ENCODE data around the gene NUDT22.

NUDT22 gene

DNA sequence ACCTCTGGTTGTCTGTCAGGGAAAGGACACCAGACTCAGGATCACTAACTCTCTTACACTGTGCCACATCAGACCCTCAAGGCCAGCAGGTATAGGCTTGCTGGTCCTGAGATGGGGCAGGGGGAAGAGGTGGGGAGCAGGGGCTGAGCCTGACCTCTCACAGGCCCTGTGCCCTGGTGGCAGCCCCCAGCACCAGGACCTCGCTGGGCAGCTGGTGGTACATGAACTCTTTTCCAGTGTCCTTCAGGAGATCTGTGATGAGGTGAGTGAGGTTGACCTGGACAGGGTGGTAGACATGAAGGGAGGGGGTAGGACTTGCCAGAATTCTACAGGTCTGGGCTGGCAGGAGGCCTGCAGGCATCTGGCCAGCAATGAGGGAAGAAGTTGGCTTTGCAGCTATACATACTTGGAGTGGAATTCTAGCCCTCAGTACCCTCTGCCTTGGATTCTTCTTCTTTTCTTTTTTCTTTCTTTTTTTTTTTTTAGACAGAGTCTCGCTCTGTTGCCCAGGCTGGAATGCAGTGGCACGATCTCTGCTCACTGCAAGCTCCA is 1.4 kb downstream of the NUDT22 start:
- no peak for DNase-seq (ENCODE audit: low spot score)

DNA sequence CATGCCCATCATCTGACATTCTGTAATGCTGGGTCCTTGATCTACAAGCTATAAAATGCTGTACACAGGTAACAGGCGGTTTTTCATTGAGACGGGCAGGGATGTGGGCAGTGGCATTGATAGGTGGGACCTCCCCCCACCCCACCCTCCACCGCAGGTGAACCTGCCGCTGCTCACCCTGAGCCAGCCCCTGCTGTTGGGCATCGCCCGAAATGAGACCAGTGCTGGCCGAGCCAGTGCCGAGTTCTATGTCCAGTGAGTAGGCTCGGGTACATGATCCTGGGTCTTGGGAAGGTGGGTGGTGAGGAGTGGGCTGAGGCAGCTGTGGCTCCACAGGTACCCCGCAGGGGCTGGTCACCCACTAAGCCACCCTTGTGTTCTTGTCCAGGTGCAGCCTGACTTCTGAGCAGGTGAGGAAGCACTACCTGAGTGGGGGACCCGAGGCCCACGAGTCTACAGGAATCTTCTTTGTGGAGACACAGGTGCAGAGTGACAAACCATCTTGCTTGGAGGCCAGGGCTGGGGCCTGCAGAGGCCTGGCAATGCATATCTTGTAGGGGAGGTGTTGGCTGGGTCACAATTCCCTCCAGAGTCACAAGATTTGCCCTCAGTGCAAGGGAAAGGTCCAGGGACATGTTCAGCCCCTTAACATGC is 3.1 kb downstream of the NUDT22 start:
- no peak for DNase-seq (ENCODE audit: low spot score)

DNA sequence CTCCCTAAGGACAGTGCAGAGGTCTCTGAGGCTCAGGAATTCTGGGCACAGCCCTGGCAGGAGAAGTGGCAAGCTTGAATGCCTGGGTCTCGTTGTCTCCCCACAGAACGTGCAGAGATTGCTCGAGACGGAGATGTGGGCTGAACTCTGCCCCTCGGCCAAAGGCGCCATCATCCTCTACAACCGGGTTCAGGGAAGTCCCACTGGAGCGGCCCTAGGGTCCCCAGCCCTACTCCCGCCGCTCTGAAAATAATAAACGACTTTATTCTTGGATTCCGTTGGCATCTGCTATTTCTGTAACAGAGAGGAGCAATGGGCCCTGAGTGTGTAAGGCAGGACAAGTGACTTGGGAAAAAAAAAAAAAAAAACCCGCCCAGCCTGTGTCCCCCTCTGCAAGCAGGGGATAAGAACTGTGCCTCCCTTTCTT is 3.7 kb downstream of the NUDT22 start:
- no peak for DNase-seq (ENCODE audit: low spot score)

DNA sequence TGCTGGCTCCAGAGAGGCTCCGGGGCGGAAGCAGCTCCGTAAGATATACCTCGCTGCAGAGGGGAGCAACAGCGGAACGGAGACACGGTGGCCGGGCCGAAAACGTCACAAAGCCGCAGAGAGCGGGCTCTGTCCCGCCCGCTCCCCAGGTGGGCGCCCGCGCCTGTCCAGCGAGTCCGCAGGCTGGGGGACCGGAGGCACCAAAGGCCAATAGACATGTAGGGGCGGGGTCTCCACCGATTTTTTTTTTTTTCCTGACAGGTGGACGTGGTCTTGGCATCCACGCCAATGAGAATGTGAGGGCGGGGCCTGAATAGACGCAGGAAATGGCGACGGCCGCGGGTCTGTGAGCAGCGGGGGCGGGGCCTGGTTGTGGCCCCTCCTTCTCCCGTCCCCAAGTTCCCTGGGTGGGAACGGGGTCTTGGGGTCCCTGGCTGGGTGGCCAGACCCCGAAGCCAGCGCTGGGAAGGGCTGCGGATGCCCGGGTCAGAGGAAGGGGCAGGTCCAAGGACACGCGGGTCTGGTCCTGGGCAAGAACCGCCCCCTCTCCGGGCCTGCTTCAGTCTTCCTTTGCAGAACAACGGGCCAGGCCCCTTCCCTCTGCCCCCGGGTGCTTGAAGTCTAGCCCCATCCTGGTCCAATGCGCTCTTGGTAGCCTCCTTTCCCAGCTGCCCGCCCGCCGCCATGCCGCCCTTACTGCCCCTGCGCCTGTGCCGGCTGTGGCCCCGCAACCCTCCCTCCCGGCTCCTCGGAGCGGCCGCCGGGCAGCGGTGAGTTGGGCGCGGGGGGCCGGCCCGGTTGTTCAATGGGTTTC is 4.3 kb downstream of the NUDT22 start, which contains the start of gene DNAJC4:
Gene DNAJC4, plus strand, starts transcription at position 378 of the 814 bp plus-strand sequence. Its CDS starts 307 bp downstream, at position 685.
- peak; percentile 88 for DNase-seq (ENCODE audit: low spot score)

DNA sequence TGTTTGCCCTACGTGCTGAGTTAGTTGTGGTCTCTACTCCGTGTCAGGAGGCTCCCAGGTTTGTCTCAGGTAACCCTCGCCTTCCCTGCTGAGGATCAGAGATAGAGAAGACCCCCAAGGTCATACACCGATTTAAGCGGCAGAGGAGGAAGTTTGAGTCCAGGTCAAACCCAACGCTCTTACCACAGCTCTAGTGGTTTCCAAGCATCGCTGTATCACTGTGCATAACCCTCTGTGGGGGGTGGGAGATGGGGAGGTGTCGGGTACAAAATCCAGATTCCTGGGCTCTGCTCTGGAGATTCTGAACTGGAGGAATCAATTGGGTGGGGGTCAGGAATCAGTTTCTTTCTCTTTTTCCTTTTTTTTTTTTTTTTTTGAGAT is 4.9 kb downstream of the NUDT22 start:
- DNase-seq (ENCODE audit: low spot score) = no peak

DNA sequence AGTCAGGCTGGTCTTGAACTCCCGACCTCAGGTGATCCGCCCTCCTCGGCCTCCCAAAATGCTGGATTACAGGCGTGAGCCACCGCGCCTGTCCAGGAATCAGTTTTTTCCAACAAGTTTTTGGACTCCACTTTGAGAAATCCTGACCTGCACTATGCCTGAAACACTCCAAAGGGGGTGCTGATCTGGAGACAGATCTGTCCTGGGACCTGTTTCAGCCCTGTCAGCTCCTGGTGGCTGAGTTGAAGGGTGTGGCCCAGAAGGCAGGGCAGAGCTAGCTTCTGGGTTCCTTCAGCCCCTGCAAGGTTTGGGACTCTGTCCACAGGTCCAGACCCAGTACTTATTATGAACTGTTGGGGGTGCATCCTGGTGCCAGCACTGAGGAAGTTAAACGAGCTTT is 5.5 kb downstream of the NUDT22 start:
- no peak for DNase-seq (ENCODE audit: low spot score)

DNA sequence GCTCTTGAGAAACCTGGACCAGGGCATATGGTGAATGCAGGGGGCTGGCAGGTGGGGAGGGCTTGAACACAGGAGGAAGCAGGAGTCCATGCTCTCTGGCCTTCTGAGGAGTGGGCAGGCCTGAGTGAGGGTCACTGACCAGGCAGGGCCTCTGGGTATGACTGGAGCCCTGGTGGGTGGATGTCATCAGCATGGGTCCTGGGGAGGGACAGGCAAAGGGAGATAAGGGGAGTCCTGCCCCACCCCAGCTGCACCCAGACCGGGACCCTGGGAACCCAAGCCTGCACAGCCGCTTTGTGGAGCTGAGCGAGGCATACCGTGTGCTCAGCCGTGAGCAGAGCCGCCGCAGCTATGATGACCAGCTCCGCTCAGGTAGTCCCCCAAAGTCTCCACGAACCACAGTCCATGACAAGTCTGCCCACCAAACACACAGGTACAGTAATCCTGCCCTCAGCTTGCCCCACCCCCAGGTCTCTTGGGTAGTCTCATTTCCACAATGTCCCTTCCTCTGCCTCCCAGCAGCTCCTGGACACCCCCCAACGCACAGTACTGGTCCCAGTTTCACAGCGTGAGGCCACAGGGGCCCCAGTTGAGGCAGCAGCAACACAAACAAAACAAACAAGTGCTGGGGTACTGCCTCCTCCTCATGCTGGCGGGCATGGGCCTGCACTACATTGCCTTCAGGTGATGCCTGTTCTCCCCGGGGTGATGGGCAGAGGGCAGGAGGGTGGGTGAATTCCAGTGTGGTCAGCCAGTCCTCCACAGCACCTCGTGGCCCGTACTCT is 6.3 kb downstream of the NUDT22 start:
- no peak for DNase-seq (ENCODE audit: low spot score)

DNA sequence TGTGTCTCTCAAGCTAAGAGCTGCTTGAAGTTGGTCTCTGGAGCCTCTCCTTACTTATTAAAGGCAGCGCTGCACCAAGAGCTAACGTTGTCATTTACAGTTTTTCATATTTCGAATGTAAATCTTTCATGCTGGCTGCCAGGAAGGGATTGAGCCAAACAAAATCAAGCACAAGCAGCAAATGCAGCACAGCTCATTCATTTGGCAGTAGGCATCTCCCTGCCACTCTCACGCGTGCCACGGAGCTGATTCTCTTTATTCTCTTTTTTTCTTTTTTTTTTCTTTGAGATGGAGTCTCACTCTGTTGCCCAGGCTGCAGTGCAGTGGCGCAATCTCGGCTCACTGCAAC is 6.9 kb downstream of the NUDT22 start:
- DNase-seq (ENCODE audit: low spot score) = no peak

DNA sequence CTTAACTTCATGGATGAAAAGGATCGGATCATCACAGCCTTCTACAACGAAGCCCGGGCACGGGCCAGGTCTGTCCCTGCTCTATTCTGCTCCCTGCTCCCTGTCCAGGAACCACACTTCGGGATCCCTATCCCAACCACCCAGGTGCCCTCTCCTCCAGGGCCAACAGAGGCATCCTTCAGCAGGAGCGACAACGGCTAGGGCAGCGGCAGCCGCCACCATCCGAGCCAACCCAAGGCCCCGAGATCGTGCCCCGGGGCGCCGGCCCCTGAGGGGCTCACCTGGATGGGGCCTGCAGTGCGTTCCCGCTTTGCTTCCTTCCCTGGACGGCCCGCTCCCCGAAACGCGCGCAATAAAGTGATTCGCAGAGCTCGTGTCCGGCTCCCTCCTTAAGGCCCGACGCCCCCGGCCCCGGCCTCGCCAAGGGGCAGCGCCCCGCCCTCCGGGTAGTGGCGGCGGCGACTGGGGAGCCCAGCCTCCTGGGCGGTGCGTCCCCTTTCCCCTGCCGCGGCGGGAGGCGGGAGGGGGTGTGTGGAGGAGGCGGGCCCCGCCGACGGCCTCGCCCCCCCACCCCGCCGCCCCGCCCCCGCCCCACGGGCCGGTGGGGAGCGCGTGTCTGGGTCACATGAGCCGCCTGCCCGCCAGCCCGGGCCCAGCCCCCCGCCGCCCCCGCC is 8.0 kb downstream of the NUDT22 start, which contains the start of gene VEGFB:
Gene VEGFB, plus strand, starts transcription at position 672 of the 674 bp plus-strand sequence. CDS start 250 bp downstream, outside the sequence.
- peak; percentile 85 for DNase-seq (ENCODE audit: low spot score)

DNA sequence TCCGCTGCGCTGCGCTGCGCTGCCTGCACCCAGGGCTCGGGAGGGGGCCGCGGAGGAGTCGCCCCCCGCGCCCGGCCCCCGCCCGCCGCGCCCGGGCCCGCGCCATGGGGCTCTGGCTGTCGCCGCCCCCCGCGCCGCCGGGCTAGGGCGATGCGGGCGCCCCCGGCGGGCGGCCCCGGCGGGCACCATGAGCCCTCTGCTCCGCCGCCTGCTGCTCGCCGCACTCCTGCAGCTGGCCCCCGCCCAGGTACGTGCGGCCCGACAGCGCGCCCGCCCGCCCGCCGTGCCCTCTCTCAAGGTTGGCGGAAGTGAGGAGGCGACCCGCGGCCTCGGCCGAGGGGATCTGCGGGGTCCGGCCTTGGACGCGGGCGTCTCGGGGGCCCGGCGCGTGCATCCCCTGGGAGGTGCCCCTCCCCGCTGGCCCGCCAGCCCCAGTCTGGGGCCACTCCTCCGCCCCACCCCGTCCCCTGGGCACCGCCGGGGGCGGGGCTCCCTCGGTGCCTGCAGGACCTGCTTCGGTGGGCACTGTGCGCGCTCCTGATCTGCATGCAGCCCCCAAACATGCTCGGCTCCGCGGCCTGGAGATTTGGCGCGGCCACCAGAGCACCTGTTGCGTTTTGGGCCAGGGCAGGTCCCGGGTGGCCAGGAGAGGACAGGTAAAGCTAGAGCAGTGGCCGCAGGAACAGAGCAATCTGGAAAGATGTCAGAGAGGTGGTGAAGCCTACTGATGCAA is 8.7 kb downstream of the NUDT22 start:
- peak; percentile 80 for DNase-seq (ENCODE audit: low spot score)

DNA sequence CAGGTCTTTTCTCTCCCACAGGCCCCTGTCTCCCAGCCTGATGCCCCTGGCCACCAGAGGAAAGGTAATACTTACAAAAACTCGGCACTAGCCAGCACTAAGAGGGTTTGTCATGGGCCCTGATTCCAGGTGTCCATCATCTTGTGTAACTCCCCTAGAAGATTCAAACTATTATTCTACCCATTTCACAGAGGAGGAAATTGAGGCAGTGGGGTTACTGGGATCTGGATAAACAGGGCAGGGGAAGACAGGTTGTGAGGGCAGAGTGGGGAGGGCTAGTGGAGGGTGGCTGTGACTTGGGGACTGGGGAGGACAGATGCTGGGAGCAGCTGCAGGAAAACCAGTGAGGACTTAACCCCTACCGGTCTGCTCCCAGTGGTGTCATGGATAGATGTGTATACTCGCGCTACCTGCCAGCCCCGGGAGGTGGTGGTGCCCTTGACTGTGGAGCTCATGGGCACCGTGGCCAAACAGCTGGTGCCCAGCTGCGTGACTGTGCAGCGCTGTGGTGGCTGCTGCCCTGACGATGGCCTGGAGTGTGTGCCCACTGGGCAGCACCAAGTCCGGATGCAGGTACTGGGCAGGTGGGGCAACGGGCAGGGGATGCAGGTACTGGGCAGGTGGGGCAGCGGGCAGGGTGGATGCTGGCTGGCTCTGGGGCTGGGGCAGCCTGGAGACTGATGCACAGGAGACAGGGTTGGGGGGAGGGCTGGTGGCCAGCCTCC is 9.5 kb downstream of the NUDT22 start:
- no peak for DNase-seq (ENCODE audit: low spot score)

DNA sequence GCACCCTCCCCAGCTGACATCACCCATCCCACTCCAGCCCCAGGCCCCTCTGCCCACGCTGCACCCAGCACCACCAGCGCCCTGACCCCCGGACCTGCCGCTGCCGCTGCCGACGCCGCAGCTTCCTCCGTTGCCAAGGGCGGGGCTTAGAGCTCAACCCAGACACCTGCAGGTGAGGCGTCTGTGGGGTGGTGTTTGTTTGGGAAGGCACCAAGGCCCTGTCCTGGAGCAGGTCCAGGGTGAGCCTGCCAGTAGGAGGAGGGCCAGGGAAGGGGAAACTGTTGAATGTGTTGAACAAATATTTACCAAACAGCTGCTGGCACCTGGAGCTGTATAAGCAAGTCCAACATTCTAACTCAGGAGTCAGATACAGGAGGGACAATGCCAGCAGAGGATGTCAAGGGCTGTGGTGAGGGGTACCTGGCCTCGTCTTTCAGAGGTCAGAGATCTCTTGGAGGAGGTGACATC is 11.4 kb downstream of the NUDT22 start:
- DNase-seq (ENCODE audit: low spot score) = no peak

DNA sequence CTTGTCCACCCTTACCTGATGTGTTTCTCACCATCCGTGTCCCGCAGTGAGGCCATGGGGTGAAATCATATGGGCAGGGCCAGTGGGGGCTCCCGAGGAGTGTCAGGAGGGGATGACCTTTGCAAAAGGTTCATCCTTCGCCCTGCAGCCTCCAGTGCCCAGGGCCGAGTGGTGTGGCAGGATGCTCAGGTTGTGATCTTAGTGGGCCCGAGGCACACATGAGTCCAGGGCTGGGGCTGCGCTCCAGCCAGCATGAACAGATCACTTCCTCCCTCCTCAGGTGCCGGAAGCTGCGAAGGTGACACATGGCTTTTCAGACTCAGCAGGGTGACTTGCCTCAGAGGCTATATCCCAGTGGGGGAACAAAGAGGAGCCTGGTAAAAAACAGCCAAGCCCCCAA is 12.0 kb downstream of the NUDT22 start:
- no peak for DNase-seq (ENCODE audit: low spot score)

DNA sequence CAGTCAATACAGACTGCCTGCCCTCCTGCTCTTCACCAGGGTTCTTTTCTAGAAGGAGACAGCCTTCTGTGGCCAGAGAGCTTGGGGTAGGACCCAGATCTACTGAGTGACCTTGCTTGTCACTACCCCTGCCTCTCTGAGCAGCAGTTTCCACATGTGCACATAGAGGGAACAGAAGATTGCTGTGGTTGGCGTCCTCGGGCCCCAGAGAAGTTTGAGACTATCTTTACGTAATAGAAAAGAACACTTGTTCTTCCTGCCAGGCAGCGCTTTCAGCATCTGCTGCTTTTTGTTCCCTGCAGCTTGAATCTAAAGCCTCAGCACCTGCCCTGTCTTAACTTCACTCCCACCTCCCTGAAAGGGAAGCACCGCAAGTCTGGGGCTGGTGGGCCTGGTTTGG is 12.9 kb downstream of the NUDT22 start:
- no peak for DNase-seq (ENCODE audit: low spot score)

DNA sequence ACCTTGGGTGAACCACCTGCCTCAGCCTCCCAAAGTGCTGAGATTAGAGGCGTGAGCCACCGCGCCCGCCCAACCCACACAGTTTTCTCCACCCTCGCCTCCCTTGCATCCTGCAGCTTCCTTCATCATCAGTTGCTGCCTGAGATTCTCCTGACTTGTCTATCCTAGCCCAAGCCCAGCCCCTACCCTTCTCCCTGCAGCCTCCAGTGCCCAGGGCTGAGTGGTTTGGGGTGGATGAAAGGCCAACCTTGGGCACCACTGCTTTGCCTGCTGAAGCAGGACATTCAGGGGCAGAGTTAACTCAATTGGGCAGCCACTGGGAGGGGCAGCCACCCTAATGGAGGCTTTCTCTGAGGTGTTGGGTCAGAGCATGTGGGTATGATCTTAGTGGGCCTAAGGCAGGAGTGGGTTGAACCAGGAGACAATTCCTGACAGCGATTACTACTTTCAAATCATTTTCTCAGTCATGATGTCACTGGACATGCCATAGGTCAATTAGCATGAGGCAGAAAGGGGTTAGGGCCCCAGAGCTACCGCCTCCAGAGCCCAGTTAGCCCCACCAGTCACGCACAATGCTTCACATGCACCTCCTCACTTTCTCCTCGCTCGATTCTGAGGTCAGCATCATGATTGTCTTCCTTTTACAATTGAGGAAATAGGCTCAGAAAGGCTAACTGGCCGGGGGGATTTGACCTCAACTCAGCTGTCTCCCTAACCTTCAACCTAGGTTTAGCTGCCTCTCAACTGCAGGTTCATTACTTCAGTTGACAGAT is 13.8 kb downstream of the NUDT22 start:
- DNase-seq (ENCODE audit: low spot score) = no peak

DNA sequence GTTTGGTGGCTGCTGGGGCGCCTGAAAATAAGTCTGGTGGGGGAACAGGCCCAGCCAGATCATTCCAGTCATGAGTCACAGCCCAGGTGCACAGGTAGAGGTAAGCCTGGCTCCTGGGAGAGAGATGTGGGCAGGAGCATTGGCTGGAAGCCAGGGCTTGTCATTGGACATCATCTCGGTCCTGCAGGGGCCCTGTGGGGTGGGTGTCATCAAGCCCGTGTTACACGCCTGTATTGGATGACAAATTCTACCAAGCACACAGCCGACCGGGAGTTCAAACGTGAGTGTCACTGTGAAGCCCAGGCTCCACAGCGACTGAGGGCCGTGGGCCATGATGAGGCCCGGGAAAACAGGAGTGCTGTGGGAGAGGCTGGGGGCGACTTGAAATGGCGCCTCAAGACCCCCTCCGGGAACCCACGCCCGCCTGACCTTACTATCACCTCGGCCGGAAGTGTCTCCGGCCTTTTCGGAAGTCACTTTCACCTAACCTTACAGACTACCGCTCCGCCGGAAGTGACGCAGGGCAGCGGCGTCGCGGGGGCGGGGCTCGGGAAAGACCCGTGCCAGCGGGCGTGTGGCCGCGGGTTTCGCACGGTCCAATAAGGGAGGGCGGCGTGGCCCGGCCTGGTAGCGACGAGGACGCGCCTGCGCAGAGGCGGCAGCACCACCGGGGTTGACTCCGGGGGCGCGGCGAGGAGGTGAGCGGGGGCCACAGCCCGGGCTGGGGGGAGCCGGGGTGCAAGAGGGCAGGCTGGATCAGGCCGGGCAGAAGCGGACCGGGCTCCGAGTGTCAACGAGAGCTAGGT is 14.6 kb downstream of the NUDT22 start, which contains the start of gene FKBP2:
Gene FKBP2, plus strand, starts transcription at position 661 of the 806 bp plus-strand sequence. CDS start 1,293 bp downstream, outside the sequence.
- peak; percentile 98 for DNase-seq (ENCODE audit: low spot score)

DNA sequence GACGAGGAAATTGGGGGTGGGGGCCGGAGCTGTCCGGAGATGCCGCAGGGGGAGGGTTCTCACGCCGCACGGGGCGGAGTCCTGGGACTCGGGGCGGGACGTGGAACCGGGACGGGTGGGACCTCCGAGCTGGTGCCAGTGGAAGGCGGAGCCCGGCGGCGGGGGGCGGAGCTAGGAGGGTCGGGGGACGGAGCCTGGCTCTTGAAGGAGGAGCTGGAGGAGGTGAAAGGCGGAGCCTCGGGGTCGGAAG is 15.1 kb downstream of the NUDT22 start:
- DNase-seq (ENCODE audit: low spot score) = peak; percentile 94

DNA sequence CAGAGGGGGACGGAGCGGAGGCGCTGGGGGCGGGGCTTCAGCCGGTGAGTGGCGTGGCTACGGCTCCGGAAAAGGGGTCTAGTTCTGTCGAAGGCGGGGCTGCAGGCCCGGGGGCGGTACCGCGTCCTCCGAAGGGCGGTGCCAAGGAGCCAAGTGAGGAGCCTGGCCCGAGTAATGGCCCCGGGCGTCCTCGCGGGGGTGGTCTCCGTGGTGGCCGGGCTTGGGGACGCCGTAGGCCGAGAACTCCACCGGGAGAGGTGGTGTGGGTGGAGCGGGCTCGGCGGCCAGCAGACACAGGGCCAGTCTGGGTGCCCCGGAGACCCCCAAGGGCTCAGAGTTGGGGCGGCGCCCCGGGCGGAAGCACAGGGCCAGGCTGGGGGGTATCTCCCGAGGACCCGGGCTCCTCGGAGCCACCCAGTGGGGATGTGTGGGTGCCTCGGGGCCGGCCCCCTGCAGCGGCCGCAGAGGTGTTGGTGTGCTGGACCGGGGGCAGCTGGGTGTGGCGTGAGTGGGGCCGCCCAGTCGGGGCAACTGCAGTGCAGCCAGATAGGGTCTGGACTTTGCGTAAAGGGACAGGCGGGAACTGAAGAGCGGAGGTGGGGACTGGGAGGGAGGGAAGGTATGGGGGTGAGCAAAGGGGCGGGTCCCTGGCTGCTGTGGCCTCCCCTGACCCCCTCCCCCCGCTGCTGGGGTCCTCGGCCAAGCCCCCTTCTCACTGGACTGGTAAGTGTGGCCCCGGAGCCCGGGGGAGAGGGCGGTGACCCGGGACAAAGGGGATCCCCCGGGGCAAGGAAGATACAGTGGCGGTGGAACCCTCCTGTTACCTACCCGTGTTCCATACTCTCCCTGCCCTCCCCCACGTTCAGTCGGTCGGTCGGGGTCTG is 15.7 kb downstream of the NUDT22 start:
- DNase-seq (ENCODE audit: low spot score) = peak; percentile 50

Measured in D341Med (cell line).